Right renal pelvis (tissue), 4 donors: ENCODE measurements around the gene NPM1. TPM values are rescaled to one million over a fixed set of nuclear protein-coding genes. Genes with fewer than 3 reads are reported as not detected.
"Not testable (repeated sequence)": the region's sequence is repeated elsewhere in the genome, so short reads cannot be mapped to it uniquely, and the experiment has no call there.

Source experiments
- DNase-seq, 4 donors: peaks; one replicate each; pipeline ENCODE4 v3.0.0-alpha.2; 2013; ENCODE audit warnings: low read depth in 4 of 4, low spot score in 3 of 4, missing footprints in 1 of 4
- polyA plus RNA-seq, 4 donors: library from polyadenylated mRNA; unstranded; fragments of 120-200 nt; gene quantifications; one replicate each; pipeline ENCODE4 v1.2.1, GENCODE V29; 2013; ENCODE audit not compliant: insufficient read length in 4 of 4

NPM1 gene
- 1,000 to 10,000 TPM; 1,705 to 1,942 (median 1,818) TPM for polyA plus RNA-seq

- peak; percentile 96 to 97 (median 97) for DNase-seq
Measured at GRCh38 chr5:171387345-171387969, at the start of gene NPM1. Gene NPM1, plus strand, starts transcription at chr5:171387849. Its CDS starts 100 bp downstream, at chr5:171387949.

- no peak for DNase-seq
Measured at GRCh38 chr5:171340042-171340441, 47.6 kb upstream of the NPM1 start.

- DNase-seq: no peak
Measured at GRCh38 chr5:171340491-171340890, 47.2 kb upstream of the NPM1 start.

GRCh38 chr5:171342362-171343111, 45.1 kb upstream of the NPM1 start:
- DNase-seq: peak; percentile 15 to 48 (median 42)

- no peak for DNase-seq
Measured at GRCh38 chr5:171344936-171345608, 42.6 kb upstream of the NPM1 start.

- no peak for DNase-seq
Measured at GRCh38 chr5:171351536-171352073, 36.0 kb upstream of the NPM1 start.

- DNase-seq: no peak
Measured at GRCh38 chr5:171355302-171355724, 32.3 kb upstream of the NPM1 start.

GRCh38 chr5:171357843-171358242, 29.8 kb upstream of the NPM1 start:
- no peak for DNase-seq

- not testable (repeated sequence) for DNase-seq
Measured at GRCh38 chr5:171361151-171361550, 26.5 kb upstream of the NPM1 start.

- not testable (repeated sequence) for DNase-seq
Measured at GRCh38 chr5:171363249-171363648, 24.4 kb upstream of the NPM1 start.

- no peak for DNase-seq
Measured at GRCh38 chr5:171363846-171364245, 23.8 kb upstream of the NPM1 start.

- DNase-seq: no peak
Measured at GRCh38 chr5:171365351-171365750, 22.3 kb upstream of the NPM1 start.

GRCh38 chr5:171366645-171367044, 21.0 kb upstream of the NPM1 start:
- no peak for DNase-seq

- no peak for DNase-seq
Measured at GRCh38 chr5:171367424-171368370, 20.0 kb upstream of the NPM1 start.

GRCh38 chr5:171369056-171369455, 18.6 kb upstream of the NPM1 start:
- no peak for DNase-seq

GRCh38 chr5:171369898-171370297, 17.8 kb upstream of the NPM1 start:
- no peak for DNase-seq

- DNase-seq: not testable (repeated sequence)
Measured at GRCh38 chr5:171370881-171371280, 16.8 kb upstream of the NPM1 start.

GRCh38 chr5:171371326-171371725, 16.3 kb upstream of the NPM1 start:
- DNase-seq: no peak

GRCh38 chr5:171379961-171380360, 7.7 kb upstream of the NPM1 start:
- DNase-seq: no peak

GRCh38 chr5:171384416-171384815, 3.2 kb upstream of the NPM1 start:
- not testable (repeated sequence) for DNase-seq
